GM19397 (cell line): Measurements from ENCODE around the gene ZNRF2.
"Not testable (repeated sequence)": the region's sequence is repeated elsewhere in the genome, so short reads cannot be mapped to it uniquely, and the experiment has no call there.

ENCODE experiments used
- ATAC-seq: cut with Tn5 transposase; IDR thresholded peaks from one replicate; pipeline ENCODE4 v1.9.1; 2021; ENCODE audit warnings: mild to moderate bottlenecking, moderate library complexity; ENCODE audit not compliant: unreplicated experiment

ZNRF2 gene

GRCh38 chr7:30352169-30352568 is 67.8 kb downstream of the ZNRF2 start:
- ATAC-seq: no peak

GRCh38 chr7:30353532-30353931 is 69.1 kb downstream of the ZNRF2 start:
- ATAC-seq: no peak

DNA sequence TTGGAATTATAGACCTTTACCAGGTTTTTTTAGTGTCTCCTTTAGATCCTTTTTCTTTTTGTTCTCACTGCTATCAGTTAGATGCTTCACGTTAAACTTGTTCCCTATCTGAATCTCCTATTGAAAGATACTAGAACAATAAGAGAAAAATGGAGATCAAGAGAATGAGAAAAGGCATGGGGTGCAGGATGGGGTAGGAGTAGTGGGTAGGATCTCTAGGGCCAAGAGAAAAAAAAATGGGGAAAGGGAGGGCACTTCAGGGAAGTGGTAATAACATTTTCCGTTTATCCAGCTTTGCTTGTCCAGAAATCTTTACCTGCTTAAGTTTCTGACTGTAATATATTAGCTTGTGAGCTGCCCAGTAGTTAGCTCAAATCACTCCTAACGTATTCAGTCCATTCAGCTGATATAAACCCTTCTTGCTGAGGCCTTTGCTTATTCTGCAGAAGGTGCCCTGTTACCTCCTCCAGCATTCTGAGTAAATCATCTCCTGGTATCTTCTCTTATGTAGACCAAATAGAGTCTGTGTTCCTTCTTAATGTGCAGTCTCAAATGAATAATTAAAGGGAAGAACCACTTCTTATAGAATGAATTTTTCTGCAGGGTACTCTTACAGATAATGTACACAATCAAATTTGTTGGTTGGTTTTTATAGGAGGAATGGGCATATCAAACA is 69.7 kb downstream of the ZNRF2 start:
- ATAC-seq: no peak

GRCh38 chr7:30354791-30355190 is 70.4 kb downstream of the ZNRF2 start:
- ATAC-seq: no peak

DNA sequence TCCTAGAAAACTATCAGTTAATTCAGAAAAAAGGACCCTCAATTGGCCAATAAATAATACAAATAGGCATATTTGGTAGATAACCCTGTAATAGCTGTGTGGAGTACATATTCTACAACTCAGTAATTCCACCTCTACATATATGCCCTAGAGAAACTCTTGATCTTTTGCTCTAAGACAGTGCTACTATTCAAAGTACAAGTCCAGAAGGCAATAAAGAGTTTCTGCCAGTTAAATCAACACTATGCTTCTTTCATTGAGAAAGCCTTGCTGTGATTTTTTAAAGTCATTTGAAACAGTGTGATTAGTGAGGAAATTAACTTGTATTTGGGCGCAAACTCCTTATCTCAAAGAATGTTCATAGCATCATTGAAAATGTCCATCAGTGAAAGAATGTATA is 75.6 kb downstream of the ZNRF2 start:
- no peak for ATAC-seq

- ATAC-seq: no peak
Observed at GRCh38 chr7:30363778-30364563, 79.6 kb downstream of the ZNRF2 start.

- no peak for ATAC-seq
Observed at GRCh38 chr7:30364773-30365172, 80.4 kb downstream of the ZNRF2 start.

DNA sequence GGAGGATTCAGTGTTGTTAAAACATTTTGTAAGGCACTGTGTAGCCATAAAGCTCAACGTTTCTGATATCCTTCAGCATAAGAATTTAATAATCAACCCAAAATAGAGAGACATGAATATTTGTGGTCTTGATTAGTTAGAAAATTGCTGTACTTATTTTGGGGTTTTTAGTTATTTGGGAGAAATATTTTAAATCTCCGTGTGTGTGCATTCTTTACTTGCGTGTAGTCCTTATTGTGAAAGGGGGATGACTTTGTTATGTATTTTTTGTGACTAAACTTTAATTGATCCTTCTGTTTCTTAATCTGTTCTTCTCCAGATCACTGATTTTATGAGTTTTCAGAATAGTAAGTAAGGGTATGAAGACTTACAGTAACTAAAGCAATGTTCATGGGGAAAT is 81.2 kb downstream of the ZNRF2 start:
- ATAC-seq: no peak

DNA sequence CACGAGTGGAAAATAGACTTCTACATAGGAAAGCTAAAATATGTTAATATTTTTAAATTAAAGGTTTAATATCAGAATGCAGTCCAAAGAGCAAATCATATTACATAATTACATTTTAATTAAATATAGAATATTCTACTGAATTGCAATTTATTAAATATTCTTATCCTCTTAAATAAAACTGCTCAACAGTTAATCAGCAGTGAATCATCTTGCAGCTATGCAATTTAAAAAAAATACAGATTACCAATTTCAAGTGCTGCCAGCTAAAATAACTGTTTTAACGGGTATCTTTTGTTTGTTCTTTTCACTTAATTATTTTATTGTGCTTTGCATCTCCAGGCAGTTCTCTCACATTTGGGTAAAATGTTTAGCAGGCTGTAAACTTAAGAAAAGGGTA is 82.2 kb downstream of the ZNRF2 start:
- no peak for ATAC-seq

GRCh38 chr7:30367561-30367960 is 83.2 kb downstream of the ZNRF2 start:
- ATAC-seq: no peak

GRCh38 chr7:30369879-30370278 is 85.5 kb downstream of the ZNRF2 start:
- ATAC-seq: no peak

- ATAC-seq: no peak
Observed at GRCh38 chr7:30371321-30371720, 86.9 kb downstream of the ZNRF2 start.

DNA sequence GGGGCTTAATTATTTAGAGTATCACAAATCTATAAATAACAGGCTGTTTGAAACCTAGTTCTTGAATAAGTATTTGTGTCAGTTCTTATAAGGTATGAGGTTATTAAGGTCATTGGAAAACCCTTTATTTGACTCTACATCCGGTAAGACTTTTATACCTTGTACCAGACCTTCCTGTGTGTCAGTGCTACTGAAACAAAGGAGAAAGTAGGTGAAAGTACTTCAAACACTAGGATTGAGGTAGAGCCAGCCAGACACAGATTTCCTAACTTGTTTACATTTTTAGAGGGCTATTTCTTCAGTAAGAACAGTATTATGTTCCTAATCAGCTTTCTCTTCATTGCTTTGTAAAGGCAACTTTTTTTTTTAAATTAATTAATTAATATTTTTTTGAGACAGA is 93.9 kb downstream of the ZNRF2 start:
- no peak for ATAC-seq

- no peak for ATAC-seq
Observed at GRCh38 chr7:30379131-30379530, 94.7 kb downstream of the ZNRF2 start.

DNA sequence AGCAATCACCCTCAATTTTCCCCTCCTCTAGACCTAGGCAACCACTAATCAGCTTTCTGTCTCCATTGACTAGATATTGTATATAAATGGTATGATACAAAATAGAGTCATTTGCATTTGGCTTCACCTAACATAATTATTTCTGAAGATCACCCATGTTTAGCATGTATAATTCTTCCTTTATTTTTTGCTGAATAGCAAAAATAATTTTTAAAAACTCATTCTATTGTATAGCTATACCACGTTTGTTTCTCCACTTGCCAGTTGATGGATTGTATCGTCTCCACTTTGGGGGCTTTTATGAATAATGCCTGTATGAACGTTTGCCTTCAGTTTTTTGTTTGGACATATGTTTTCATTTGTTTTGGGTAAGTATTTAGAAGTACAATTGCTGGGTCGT is 95.3 kb downstream of the ZNRF2 start:
- ATAC-seq: no peak

DNA sequence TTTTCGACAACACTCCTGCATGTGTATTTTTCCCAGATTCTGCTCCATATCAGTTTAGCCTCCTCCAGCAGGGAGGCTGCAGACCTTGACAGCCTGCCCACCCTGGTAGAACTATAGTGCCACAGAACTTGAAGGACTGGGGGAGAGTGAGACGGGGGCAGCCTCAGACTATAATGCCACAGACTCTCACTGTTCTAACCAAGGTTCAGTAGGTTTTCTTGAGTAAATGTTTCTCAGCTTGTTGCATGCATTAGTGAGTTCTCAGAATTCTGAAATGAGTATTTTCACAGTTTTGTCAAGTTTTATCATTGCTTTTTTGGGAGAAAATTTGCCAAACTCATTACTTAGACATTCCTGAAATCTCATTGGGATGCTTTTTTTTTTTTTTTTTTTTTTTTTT is 95.9 kb downstream of the ZNRF2 start:
- no peak for ATAC-seq

DNA sequence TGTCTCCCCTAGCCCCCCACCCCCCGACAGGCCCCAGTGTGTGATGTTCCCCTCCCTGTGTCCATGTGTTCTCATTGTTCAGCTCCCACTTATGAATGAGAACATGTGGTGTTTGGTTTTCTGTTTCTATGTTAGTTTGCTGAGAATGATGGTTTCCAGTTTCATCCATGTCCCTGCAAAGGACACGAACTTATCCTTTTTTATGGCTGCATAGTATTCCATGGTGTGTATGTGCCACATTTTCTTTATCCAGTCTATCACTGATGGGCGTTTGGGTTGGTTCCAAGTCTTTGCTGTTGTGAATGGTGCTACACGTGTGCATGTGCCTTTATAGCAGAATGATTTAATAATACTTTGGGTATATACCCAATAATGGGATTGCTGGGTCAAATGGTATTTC is 96.4 kb downstream of the ZNRF2 start:
- ATAC-seq: not testable (repeated sequence)

DNA sequence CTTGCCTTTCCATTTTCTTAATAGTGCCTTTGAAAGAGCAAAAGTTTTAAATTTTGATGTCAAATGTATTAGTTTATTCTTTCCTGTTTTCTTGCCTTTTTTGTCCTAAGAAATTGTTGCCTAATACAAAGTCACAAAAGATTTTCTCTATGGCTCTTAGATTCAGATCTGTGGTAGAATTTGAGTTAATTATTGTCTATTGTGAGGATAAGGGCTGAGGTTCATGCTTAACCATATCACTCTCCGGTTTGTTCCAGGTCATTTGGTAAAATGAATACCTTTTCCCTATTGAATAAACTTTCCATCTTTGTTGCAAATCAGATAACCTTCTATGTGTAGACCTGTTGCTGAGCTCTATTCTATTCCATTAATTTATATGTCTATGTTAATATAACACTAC is 98.2 kb downstream of the ZNRF2 start:
- ATAC-seq: no peak

GRCh38 chr7:30389791-30390190 is 105.4 kb downstream of the ZNRF2 start:
- ATAC-seq: no peak

- no peak for ATAC-seq
Observed at GRCh38 chr7:30390736-30391636, 106.6 kb downstream of the ZNRF2 start.

GRCh38 chr7:30391806-30392205 is 107.4 kb downstream of the ZNRF2 start:
- ATAC-seq: no peak

DNA sequence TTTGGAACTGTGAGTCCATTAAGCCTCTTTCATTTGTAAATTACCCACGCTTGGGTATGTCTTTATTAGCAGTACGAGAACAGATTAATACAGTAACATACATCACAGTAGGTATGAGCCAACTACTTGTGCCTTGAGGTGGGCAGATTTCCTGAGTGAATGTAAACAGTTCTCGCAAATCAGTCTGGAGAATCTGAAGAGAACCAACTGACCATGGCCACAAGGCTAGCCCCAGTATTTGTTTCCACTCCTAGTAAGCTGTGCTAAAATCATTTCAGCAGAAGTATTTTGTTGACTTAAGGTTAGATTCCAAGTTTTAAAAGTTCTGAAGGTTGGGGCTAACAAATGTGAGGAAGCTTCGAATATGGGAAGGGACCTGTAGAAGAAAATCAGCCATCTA is 111.3 kb downstream of the ZNRF2 start:
- ATAC-seq: no peak
